ENCODE data around the gene MAGEB10.
"Not testable (repeated sequence)": the region's sequence is repeated elsewhere in the genome, so short reads cannot be mapped to it uniquely, and the experiment has no call there.

The MAGEB10 gene

GRCh38 chrX:27807690-27808089, at the start of gene MAGEB10:
TSS of gene MAGEB10 (plus strand) at chrX:27807990. CDS start at chrX:27821307, 13,317 bp downstream.
- H3K36me3 Mint-ChIP-seq: no peaks in the 10 kb centered on the region

GRCh38 chrX:27765718-27766117, 42.1 kb upstream of the MAGEB10 start:
- DNase-seq: no peak
- peaks cover 0 to 6% of the 10 kb centered on the region in 2 donors for H3K9me3 Mint-ChIP-seq
- no peak for ATAC-seq (replicated peaks)
- no peaks in the 10 kb centered on the region for H3K36me3 Mint-ChIP-seq
- no peaks in the 10 kb centered on the region for H3K27me3 Mint-ChIP-seq
- H3K4me1 Mint-ChIP-seq: no peaks in the 10 kb centered on the region
- no peak overlapping the region for H3K27ac Mint-ChIP-seq
- no peak overlapping the region for H3K4me3 Mint-ChIP-seq

More at GRCh38 chrX:27807690-27808089, at the start of gene MAGEB10:
- no peak for DNase-seq
- no peaks in the 10 kb centered on the region for H3K4me1 Mint-ChIP-seq
- no peak within 1 kb of the TSS for H3K4me3 Mint-ChIP-seq
- no peak for ATAC-seq (replicated peaks)
- H3K27me3 Mint-ChIP-seq: no peaks in the 10 kb centered on the region
- no peak within 1 kb of the TSS for H3K27ac Mint-ChIP-seq
- H3K9me3 Mint-ChIP-seq: peaks cover 3 to 4% of the 10 kb centered on the region in 2 donors

GRCh38 chrX:27767387-27767786, 40.4 kb upstream of the MAGEB10 start:
- H3K27me3 Mint-ChIP-seq: no peaks in the 10 kb centered on the region
- ATAC-seq (replicated peaks) (no peak), DNase-seq (no peak)
- H3K9me3 Mint-ChIP-seq: peaks cover 0 to 6% of the 10 kb centered on the region in 2 donors
- H3K36me3 Mint-ChIP-seq: no peaks in the 10 kb centered on the region
- no peak overlapping the region for H3K27ac Mint-ChIP-seq
- H3K4me1 Mint-ChIP-seq: no peaks in the 10 kb centered on the region
- H3K4me3 Mint-ChIP-seq: no peak overlapping the region

GRCh38 chrX:27775984-27776383, 31.8 kb upstream of the MAGEB10 start:
- Mint-ChIP-seq H3K9me3 (no peaks in the 10 kb centered on the region), H3K36me3 (no peaks in the 10 kb centered on the region), H3K4me3 (no peak overlapping the region), H3K27me3 (no peaks in the 10 kb centered on the region), H3K27ac (no peak overlapping the region), H3K4me1 (no peaks in the 10 kb centered on the region)
- ATAC-seq (replicated peaks): no peak
- no peak for DNase-seq

- Mint-ChIP-seq H3K36me3 (no peaks in the 10 kb centered on the region), H3K27me3 (no peaks in the 10 kb centered on the region), H3K9me3 (no peaks in the 10 kb centered on the region), H3K27ac (no peak overlapping the region), H3K4me3 (no peak overlapping the region), H3K4me1 (no peaks in the 10 kb centered on the region)
- DNase-seq (no peak), ATAC-seq (replicated peaks) (no peak)
These were observed 11.0 kb upstream of the MAGEB10 start for GRCh38 chrX:27796640-27797257.

GRCh38 chrX:27797575-27797974, 10.2 kb upstream of the MAGEB10 start:
- DNase-seq: no peak
- Mint-ChIP-seq H3K27ac (no peak overlapping the region), H3K27me3 (no peaks in the 10 kb centered on the region), H3K9me3 (no peaks in the 10 kb centered on the region), H3K4me1 (no peaks in the 10 kb centered on the region), H3K4me3 (no peak overlapping the region), H3K36me3 (no peaks in the 10 kb centered on the region)
- no peak for ATAC-seq (replicated peaks)

- no peaks in the 10 kb centered on the region for H3K36me3 Mint-ChIP-seq
- no peak for ATAC-seq (replicated peaks)
- peaks cover 3 to 4% of the 10 kb centered on the region in 2 donors for H3K9me3 Mint-ChIP-seq
- DNase-seq: no peak
- no peaks in the 10 kb centered on the region for H3K4me1 Mint-ChIP-seq
- no peaks in the 10 kb centered on the region for H3K27me3 Mint-ChIP-seq
- no peak overlapping the region for H3K4me3 Mint-ChIP-seq
- H3K27ac Mint-ChIP-seq: no peak overlapping the region
These were observed 436 bp downstream of the MAGEB10 start for GRCh38 chrX:27808226-27808625.

- not testable (repeated sequence) for H3K9me3 Mint-ChIP-seq; H3K27ac Mint-ChIP-seq; H3K36me3 Mint-ChIP-seq; H3K4me3 Mint-ChIP-seq; H3K27me3 Mint-ChIP-seq; ATAC-seq (replicated peaks); DNase-seq; H3K4me1 Mint-ChIP-seq
These were observed 1.4 kb downstream of the MAGEB10 start for GRCh38 chrX:27808991-27809859.

- H3K27ac Mint-ChIP-seq: no peak overlapping the region
- DNase-seq: no peak
- no peaks in the 10 kb centered on the region for H3K36me3 Mint-ChIP-seq
- ATAC-seq (replicated peaks): no peak
- H3K4me1 Mint-ChIP-seq: no peaks in the 10 kb centered on the region
- no peaks in the 10 kb centered on the region for H3K27me3 Mint-ChIP-seq
- no peak overlapping the region for H3K4me3 Mint-ChIP-seq
- H3K9me3 Mint-ChIP-seq: peaks cover 3 to 4% of the 10 kb centered on the region in 2 donors
These were observed 7.4 kb downstream of the MAGEB10 start for GRCh38 chrX:27815209-27815608.

GRCh38 chrX:27823812-27824211, 16.0 kb downstream of the MAGEB10 start:
- no peak overlapping the region for H3K4me3 Mint-ChIP-seq
- ATAC-seq (replicated peaks) (no peak), DNase-seq (no peak)
- H3K36me3 Mint-ChIP-seq: no peaks in the 10 kb centered on the region
- H3K9me3 Mint-ChIP-seq: peaks cover 0 to 3% of the 10 kb centered on the region in 2 donors
- H3K27ac Mint-ChIP-seq: no peak overlapping the region
- no peaks in the 10 kb centered on the region for H3K27me3 Mint-ChIP-seq
- no peaks in the 10 kb centered on the region for H3K4me1 Mint-ChIP-seq

- Mint-ChIP-seq H3K9me3 (peaks cover 0 to 1% of the 10 kb centered on the region in 2 donors), H3K27me3 (no peaks in the 10 kb centered on the region), H3K36me3 (no peaks in the 10 kb centered on the region), H3K4me3 (no peak overlapping the region), H3K27ac (no peak overlapping the region), H3K4me1 (no peaks in the 10 kb centered on the region)
- DNase-seq (no peak), ATAC-seq (replicated peaks) (no peak)
These were observed 30.4 kb downstream of the MAGEB10 start for GRCh38 chrX:27838185-27838584.

- H3K27me3 Mint-ChIP-seq: no peaks in the 10 kb centered on the region
- no peak overlapping the region for H3K27ac Mint-ChIP-seq
- H3K4me3 Mint-ChIP-seq: no peak overlapping the region
- H3K4me1 Mint-ChIP-seq: no peaks in the 10 kb centered on the region
- H3K36me3 Mint-ChIP-seq: no peaks in the 10 kb centered on the region
- H3K9me3 Mint-ChIP-seq: no peaks in the 10 kb centered on the region
- no peak for ATAC-seq (replicated peaks)
- DNase-seq: no peak
These were observed 33.1 kb downstream of the MAGEB10 start for GRCh38 chrX:27840881-27841280.

GRCh38 chrX:27842859-27843258, 35.1 kb downstream of the MAGEB10 start:
- Mint-ChIP-seq H3K27ac (no peak overlapping the region), H3K4me1 (no peaks in the 10 kb centered on the region), H3K27me3 (no peaks in the 10 kb centered on the region), H3K4me3 (no peak overlapping the region), H3K9me3 (no peaks in the 10 kb centered on the region), H3K36me3 (no peaks in the 10 kb centered on the region)
- no peak for DNase-seq
- ATAC-seq (replicated peaks): no peak

- DNase-seq: no peak
- no peaks in the 10 kb centered on the region for H3K27me3 Mint-ChIP-seq
- no peaks in the 10 kb centered on the region for H3K4me1 Mint-ChIP-seq
- ATAC-seq (replicated peaks): no peak
- no peaks in the 10 kb centered on the region for H3K36me3 Mint-ChIP-seq
- no peak overlapping the region for H3K27ac Mint-ChIP-seq
- H3K4me3 Mint-ChIP-seq: no peak overlapping the region
- H3K9me3 Mint-ChIP-seq: peaks cover 0 to 2% of the 10 kb centered on the region in 2 donors
These were observed 52.5 kb downstream of the MAGEB10 start for GRCh38 chrX:27860337-27860736.

GRCh38 chrX:27863809-27864208, 56.0 kb downstream of the MAGEB10 start:
- H3K9me3 Mint-ChIP-seq: peaks cover 0 to 2% of the 10 kb centered on the region in 2 donors
- H3K36me3 Mint-ChIP-seq: no peaks in the 10 kb centered on the region
- H3K4me1 Mint-ChIP-seq: no peaks in the 10 kb centered on the region
- H3K27me3 Mint-ChIP-seq: no peaks in the 10 kb centered on the region
- no peak overlapping the region for H3K27ac Mint-ChIP-seq
- no peak overlapping the region for H3K4me3 Mint-ChIP-seq
- no peak for ATAC-seq (replicated peaks)
- DNase-seq: no peak

Measured in stimulated activated naive B cell treated with anti-CD40 and anti-IgM and Interleukin-4, amounts not matched to agents 10 μg/mL and 1 μg/mL and 100 μg/mL, for 72 hours (primary cell).